ENCODE data around the gene CACNA1D. TPM values are rescaled to one million over a fixed set of nuclear protein-coding genes. Genes with fewer than 3 reads are reported as not detected.

CACNA1D gene
- total and polyA plus RNA-seq, 2 donors (not counting 1 experiment from before 2014, with no cell fraction given) = 0.17 to 0.37 TPM

GRCh38 chr3:53763353-53763752 lies 268.9 kb downstream of the CACNA1D start:
- Histone ChIP-seq H3K4me2 (ENCODE audit: extremely low read depth, insufficient read depth, low read length) (no peak overlapping the region), H3K9me3 (ENCODE audit: control insufficient read depth, insufficient read depth, low read depth, low read length) (no peaks in the 10 kb centered on the region), H3K4me1 (ENCODE audit: control insufficient read depth, extremely low read depth, insufficient read depth, low read length) (no peaks in the 10 kb centered on the region), H3K4me3 (replicated peaks in 1 of 4; ENCODE audit: control extremely low read depth in 1 of 4, insufficient read depth in 1 of 4, low read depth in 3 of 4, low read length in 4 of 4) (no peak overlapping the region), H2AFZ (ENCODE audit: low read length) (no peak overlapping the region), H3K27ac (ENCODE audit: insufficient read depth, low read length) (no peak overlapping the region), H4K20me1 (ENCODE audit: control insufficient read depth, extremely low read depth, insufficient read depth, low read length) (no peaks in the 10 kb centered on the region), H3K79me2 (ENCODE audit: control insufficient read depth, insufficient read depth, low read length) (no peaks in the 10 kb centered on the region), H3K27me3 (ENCODE audit: control insufficient read depth, insufficient read depth, low read length) (peaks cover 3% of the 10 kb centered on the region), H3K36me3 (ENCODE audit: control insufficient read depth, insufficient read depth, low read length) (no peaks in the 10 kb centered on the region), H3K9ac (ENCODE audit: insufficient read depth, low read length) (no peak overlapping the region)
- TF ChIP-seq EZH2 (IDR thresholded peaks at IDR 0.05; ENCODE audit: low read length, missing control alignments) = no peak
- TF ChIP-seq CTCF (conservative IDR thresholded peaks at IDR 0.05 in 1 of 2, IDR thresholded peaks at IDR 0.05 in 1 of 2; ENCODE audit: low read depth in 1 of 2, low read length in 2 of 2) = no peak
- no peak for DNase-seq (ENCODE audit: low read depth in 2 of 2)

- H3K27ac ChIP-seq (ENCODE audit: insufficient read depth, low read length) = no peak overlapping the region
- DNase-seq (ENCODE audit: low read depth in 2 of 2) = no peak
- no peaks in the 10 kb centered on the region for H3K36me3 ChIP-seq (ENCODE audit: control insufficient read depth, insufficient read depth, low read length)
- no peaks in the 10 kb centered on the region for H3K9me3 ChIP-seq (ENCODE audit: control insufficient read depth, insufficient read depth, low read depth, low read length)
- H3K27me3 ChIP-seq (ENCODE audit: control insufficient read depth, insufficient read depth, low read length) = peaks cover 3% of the 10 kb centered on the region
- H3K4me1 ChIP-seq (ENCODE audit: control insufficient read depth, extremely low read depth, insufficient read depth, low read length) = no peaks in the 10 kb centered on the region
- H4K20me1 ChIP-seq (ENCODE audit: control insufficient read depth, extremely low read depth, insufficient read depth, low read length) = no peaks in the 10 kb centered on the region
- no peak for TF ChIP-seq EZH2 (IDR thresholded peaks at IDR 0.05; ENCODE audit: low read length, missing control alignments)
- no peak for TF ChIP-seq CTCF (conservative IDR thresholded peaks at IDR 0.05 in 1 of 2, IDR thresholded peaks at IDR 0.05 in 1 of 2; ENCODE audit: low read depth in 1 of 2, low read length in 2 of 2)
- no peak overlapping the region for H3K4me2 ChIP-seq (ENCODE audit: extremely low read depth, insufficient read depth, low read length)
- H3K9ac ChIP-seq (ENCODE audit: insufficient read depth, low read length) = no peak overlapping the region
- H2AFZ ChIP-seq (ENCODE audit: low read length) = no peak overlapping the region
- H3K4me3 ChIP-seq (replicated peaks in 1 of 4; ENCODE audit: control extremely low read depth in 1 of 4, insufficient read depth in 1 of 4, low read depth in 3 of 4, low read length in 4 of 4) = no peak overlapping the region
- H3K79me2 ChIP-seq (ENCODE audit: control insufficient read depth, insufficient read depth, low read length) = no peaks in the 10 kb centered on the region
Observed at GRCh38 chr3:53764026-53764775, 269.8 kb downstream of the CACNA1D start.

- Histone ChIP-seq H3K4me2 (ENCODE audit: extremely low read depth, insufficient read depth, low read length) (no peak overlapping the region), H3K27ac (ENCODE audit: insufficient read depth, low read length) (no peak overlapping the region), H3K9me3 (ENCODE audit: control insufficient read depth, insufficient read depth, low read depth, low read length) (no peaks in the 10 kb centered on the region), H3K4me3 (replicated peaks in 1 of 4; ENCODE audit: control extremely low read depth in 1 of 4, insufficient read depth in 1 of 4, low read depth in 3 of 4, low read length in 4 of 4) (no peak overlapping the region), H3K4me1 (ENCODE audit: control insufficient read depth, extremely low read depth, insufficient read depth, low read length) (no peaks in the 10 kb centered on the region), H3K36me3 (ENCODE audit: control insufficient read depth, insufficient read depth, low read length) (no peaks in the 10 kb centered on the region), H4K20me1 (ENCODE audit: control insufficient read depth, extremely low read depth, insufficient read depth, low read length) (no peaks in the 10 kb centered on the region), H3K79me2 (ENCODE audit: control insufficient read depth, insufficient read depth, low read length) (no peaks in the 10 kb centered on the region), H2AFZ (ENCODE audit: low read length) (no peak overlapping the region), H3K27me3 (ENCODE audit: control insufficient read depth, insufficient read depth, low read length) (peaks cover 6% of the 10 kb centered on the region), H3K9ac (ENCODE audit: insufficient read depth, low read length) (no peak overlapping the region)
- DNase-seq (ENCODE audit: low read depth in 2 of 2) = no peak
- TF ChIP-seq CTCF (conservative IDR thresholded peaks at IDR 0.05 in 1 of 2, IDR thresholded peaks at IDR 0.05 in 1 of 2; ENCODE audit: low read depth in 1 of 2, low read length in 2 of 2) (no peak), EZH2 (IDR thresholded peaks at IDR 0.05; ENCODE audit: low read length, missing control alignments) (no peak)
Observed at GRCh38 chr3:53765753-53766152, 271.3 kb downstream of the CACNA1D start.
